Activated T-helper 17 cell treated with anti-CD3 and anti-CD28 coated beads, Interleukin-2, amount 50 U/mL, for 72 hours (primary cell): ENCODE measurements around the gene UNC79. TPM values are rescaled to one million over a fixed set of nuclear protein-coding genes. Genes with fewer than 3 reads are reported as not detected.
"Not testable (repeated sequence)": the region's sequence is repeated elsewhere in the genome, so short reads cannot be mapped to it uniquely, and the experiment has no call there.

Experiments used
- ATAC-seq: fragments of 150-1000 bp; cut with Tn5 transposase; replicated peaks from 2 replicates; pipeline ENCODE4 v1.10.0; 2021; ENCODE audit warnings: mild to moderate bottlenecking, moderate library complexity
- H3K27ac Mint-ChIP-seq: one replicate; pipeline ENCODE4 v1.8.0; 2022; ENCODE audit warnings: mixed read lengths
- H3K27me3 Mint-ChIP-seq: one replicate; pipeline ENCODE4 v1.8.0; 2022; ENCODE audit warnings: mixed read lengths
- H3K36me3 Mint-ChIP-seq: one replicate; pipeline ENCODE4 v1.8.0; 2022; ENCODE audit warnings: low read depth, mild to moderate bottlenecking, mixed read lengths
- H3K4me1 Mint-ChIP-seq: one replicate; pipeline ENCODE4 v1.8.0; 2022; ENCODE audit warnings: mixed read lengths
- H3K4me3 Mint-ChIP-seq: one replicate; pipeline ENCODE4 v1.8.0; 2022; ENCODE audit warnings: mild to moderate bottlenecking, mixed read lengths
- H3K9me3 Mint-ChIP-seq: one replicate; pipeline ENCODE4 v1.8.0; 2022; ENCODE audit warnings: mixed read lengths
- total RNA-seq, 2 donors: library from RNA; stranded (reverse); gene quantifications; one replicate each; pipeline ENCODE4 v1.2.3, GENCODE V29; 2022

UNC79 gene
- total RNA-seq, 2 donors from 2014 or later: 0.05 TPM; not detected in 1

DNA sequence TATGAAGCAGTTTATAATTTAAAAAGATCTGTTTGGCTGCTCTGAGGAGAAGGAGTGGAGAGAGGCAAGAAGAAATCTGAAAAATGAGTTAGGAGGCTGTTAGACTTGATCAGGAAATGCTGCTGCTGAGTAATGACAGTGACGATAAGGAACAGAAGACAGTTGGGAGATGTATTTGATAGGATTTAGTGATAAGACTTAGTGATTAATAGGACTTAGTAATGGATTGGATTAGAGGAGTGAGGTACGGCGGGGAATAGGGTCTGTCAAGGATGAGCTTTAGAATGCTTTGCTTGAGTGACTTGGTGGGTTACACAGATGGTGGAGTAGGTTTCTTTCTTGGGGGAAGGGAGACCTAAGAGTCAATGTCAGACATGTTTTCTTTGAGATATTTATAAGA lies 31.7 kb downstream of the UNC79 start:
- Mint-ChIP-seq H3K36me3 (no peaks in the 10 kb centered on the region), H3K4me3 (no peak overlapping the region), H3K9me3 (no peaks in the 10 kb centered on the region), H3K27ac (no peak overlapping the region), H3K27me3 (peaks cover 20% of the 10 kb centered on the region), H3K4me1 (no peaks in the 10 kb centered on the region)
- no peak for ATAC-seq

DNA sequence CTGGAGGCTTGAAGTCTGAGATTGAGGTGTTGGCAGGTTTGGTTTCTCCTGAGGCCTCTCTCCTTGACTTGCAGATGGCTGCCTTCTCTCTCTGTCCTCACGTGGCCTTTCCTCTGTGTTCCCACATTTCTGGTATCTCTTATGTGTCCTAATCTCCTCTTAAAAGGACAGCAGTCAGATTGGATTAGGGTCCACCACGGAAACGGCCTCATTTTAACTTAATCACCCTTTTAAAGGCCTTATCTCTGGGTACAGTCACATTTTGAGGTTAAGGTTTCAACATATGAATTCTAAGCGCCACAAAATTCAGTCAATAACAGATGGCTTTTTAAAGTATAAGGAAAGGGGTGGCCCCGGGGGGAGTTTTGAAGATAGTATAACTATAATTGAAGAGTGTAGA lies 33.5 kb downstream of the UNC79 start:
- Mint-ChIP-seq H3K4me1 (no peaks in the 10 kb centered on the region), H3K27me3 (peaks cover 15% of the 10 kb centered on the region), H3K36me3 (no peaks in the 10 kb centered on the region), H3K9me3 (no peaks in the 10 kb centered on the region), H3K27ac (no peak overlapping the region), H3K4me3 (no peak overlapping the region)
- no peak for ATAC-seq

DNA sequence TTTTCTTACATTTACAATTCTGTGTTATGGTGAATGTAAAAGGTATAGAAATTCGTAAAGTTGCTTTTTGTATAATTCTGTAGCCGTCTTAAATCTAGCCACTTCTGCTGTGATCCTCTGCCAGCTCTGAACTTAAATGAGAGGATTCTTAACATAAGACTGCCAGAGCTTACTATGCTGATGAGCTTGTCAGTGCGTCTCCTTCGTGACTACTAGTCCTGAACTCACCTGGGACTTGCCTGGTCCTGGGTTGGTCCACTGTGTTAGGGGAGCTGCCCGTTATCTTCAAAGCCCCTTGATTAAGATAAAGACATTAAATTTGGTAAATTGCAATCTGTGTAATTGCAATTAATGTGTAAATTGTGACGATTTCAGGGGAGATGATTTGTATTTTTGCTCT lies 44.7 kb downstream of the UNC79 start:
- H3K27ac Mint-ChIP-seq: no peak overlapping the region
- ATAC-seq: no peak
- H3K9me3 Mint-ChIP-seq: no peaks in the 10 kb centered on the region
- H3K36me3 Mint-ChIP-seq: no peaks in the 10 kb centered on the region
- no peaks in the 10 kb centered on the region for H3K4me1 Mint-ChIP-seq
- H3K4me3 Mint-ChIP-seq: no peak overlapping the region
- peaks cover 28% of the 10 kb centered on the region for H3K27me3 Mint-ChIP-seq

DNA sequence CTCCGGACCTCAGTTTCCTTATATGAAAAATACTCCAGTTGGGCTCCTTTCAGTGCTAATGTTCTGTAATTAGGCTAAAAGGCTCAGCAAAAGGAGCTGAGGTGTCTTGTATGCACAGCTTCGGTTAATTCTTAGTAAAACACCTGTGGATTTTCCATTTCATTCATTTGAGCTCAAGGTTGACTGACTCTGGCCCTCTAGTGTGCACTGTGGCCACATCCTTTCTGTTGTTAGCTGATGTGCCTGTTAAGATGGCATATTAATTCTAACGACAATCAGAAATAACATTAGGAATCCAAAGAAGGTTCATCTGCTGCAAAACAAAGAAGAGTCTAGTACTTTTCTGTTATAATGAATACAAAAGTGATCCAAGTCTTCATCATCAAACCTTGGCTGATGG lies 45.6 kb downstream of the UNC79 start:
- Mint-ChIP-seq H3K27ac (no peak overlapping the region), H3K4me1 (no peaks in the 10 kb centered on the region), H3K9me3 (no peaks in the 10 kb centered on the region), H3K36me3 (no peaks in the 10 kb centered on the region), H3K4me3 (no peak overlapping the region), H3K27me3 (peaks cover 25% of the 10 kb centered on the region)
- no peak for ATAC-seq

DNA sequence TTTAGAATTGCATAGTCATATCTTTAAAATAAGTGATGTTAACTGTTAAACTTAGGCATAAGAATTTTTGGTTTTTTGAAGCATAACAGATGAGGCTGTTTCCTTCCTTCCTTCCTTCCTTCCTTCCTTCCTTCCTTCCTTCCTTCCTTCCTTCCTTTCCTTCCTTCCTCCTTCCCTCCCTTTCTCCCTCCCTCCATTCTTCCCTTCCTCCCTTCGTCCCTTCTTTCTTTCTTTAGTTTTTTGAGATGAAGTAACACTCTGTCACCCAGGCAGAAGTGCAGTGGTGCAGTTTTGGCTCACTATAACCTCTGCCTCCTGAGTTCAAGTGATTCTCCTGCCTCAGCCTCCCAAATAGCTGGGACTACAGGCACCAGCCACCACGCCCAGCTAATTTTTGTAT lies 48.3 kb downstream of the UNC79 start:
- not testable (repeated sequence) for H3K4me1 Mint-ChIP-seq, H3K9me3 Mint-ChIP-seq

DNA sequence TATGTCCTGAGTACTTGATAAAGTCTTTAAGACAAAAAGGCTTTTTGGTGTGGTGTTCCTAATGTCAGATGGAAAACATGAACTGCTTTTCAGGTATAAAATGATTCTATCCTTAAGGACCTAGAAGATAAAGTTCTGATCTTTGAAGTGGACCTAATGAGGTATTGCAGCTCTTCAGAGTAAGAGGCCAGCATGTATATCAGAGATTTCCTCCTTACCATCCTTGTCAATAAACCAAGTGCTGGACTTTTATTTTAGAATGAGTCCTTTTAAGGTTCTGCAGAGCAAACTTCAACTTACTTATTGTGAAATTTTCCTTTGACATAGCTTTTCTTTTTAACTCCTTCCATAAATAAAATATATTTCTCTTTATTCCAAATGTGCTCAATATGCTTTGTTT lies 50.1 kb downstream of the UNC79 start:
- Mint-ChIP-seq H3K4me1 (no peaks in the 10 kb centered on the region), H3K27ac (no peak overlapping the region), H3K4me3 (no peak overlapping the region), H3K36me3 (no peaks in the 10 kb centered on the region), H3K27me3 (peaks cover 19% of the 10 kb centered on the region), H3K9me3 (no peaks in the 10 kb centered on the region)
- ATAC-seq: no peak

More for the DNA sequence above, 48.3 kb downstream of the UNC79 start:
- not testable (repeated sequence) for H3K4me3 Mint-ChIP-seq, H3K27ac Mint-ChIP-seq, H3K36me3 Mint-ChIP-seq, ATAC-seq
- H3K27me3 Mint-ChIP-seq: peaks cover 26% of the 10 kb centered on the region

DNA sequence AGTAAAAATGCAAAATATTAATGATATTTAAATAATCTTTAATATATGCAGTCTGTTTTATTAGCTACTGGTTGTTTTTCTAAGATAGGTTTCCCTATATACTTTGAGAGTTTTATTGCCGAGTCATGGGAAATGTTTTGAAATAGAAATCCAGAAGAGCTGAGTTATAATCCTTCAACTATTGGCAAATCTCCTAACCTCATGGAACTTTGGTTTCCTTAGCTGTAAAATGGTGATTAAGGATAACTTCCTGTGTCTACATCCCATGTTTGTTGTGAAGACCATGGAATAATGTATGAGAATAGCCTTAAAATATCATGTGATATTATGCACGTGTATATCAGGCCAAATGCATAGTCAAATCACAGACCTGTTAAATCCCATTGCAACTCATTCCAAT lies 51.0 kb downstream of the UNC79 start:
- Mint-ChIP-seq H3K4me3 (no peak overlapping the region), H3K27ac (no peak overlapping the region), H3K9me3 (no peaks in the 10 kb centered on the region), H3K4me1 (no peaks in the 10 kb centered on the region), H3K36me3 (no peaks in the 10 kb centered on the region), H3K27me3 (peaks cover 12% of the 10 kb centered on the region)
- no peak for ATAC-seq

DNA sequence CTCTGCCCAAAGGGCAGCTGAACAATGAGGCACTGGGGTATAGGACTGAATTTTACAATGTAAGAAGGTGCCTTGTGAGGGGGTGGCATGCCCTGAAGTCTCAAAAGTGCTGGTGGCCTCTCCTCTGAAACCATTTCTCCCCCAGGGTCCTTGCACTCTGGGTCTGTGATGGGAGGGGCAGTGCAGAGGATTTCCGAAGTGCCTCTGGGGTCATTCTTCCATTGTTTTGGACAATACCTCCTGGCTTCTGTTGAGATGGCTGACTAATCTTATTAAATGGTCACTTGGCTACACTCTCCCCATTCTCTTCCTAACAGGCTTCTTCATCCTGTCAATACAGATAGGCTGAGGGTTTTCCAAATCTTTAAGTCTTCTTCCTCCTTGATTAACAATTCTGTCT lies 59.3 kb downstream of the UNC79 start:
- Mint-ChIP-seq H3K9me3 (peaks cover 7% of the 10 kb centered on the region), H3K27ac (no peak overlapping the region), H3K27me3 (peaks cover 6% of the 10 kb centered on the region), H3K36me3 (no peaks in the 10 kb centered on the region), H3K4me1 (no peaks in the 10 kb centered on the region), H3K4me3 (no peak overlapping the region)
- no peak for ATAC-seq

DNA sequence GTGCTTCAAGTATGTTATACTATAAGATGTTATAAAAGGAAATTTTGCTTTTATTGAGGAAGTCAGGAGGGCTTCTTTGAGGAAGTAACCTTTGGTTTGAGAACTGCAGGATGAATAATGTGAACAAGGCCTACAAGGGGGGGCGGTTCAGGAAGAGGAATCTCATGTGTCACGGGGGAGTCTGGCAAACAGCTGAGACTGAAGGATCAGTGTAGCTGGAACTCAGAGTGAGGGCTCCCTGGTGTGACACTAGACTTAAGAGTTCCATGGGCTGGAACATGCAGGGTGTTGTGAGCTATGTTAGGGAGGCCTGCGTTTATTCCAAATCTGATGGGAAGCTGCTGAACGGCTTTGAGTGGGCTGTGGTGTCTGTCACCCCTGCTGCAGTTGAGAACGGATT lies 62.3 kb downstream of the UNC79 start:
- Mint-ChIP-seq H3K4me1 (no peaks in the 10 kb centered on the region), H3K27ac (no peak overlapping the region), H3K4me3 (no peak overlapping the region), H3K27me3 (peaks cover 6% of the 10 kb centered on the region), H3K36me3 (no peaks in the 10 kb centered on the region), H3K9me3 (peaks cover 7% of the 10 kb centered on the region)
- no peak for ATAC-seq

DNA sequence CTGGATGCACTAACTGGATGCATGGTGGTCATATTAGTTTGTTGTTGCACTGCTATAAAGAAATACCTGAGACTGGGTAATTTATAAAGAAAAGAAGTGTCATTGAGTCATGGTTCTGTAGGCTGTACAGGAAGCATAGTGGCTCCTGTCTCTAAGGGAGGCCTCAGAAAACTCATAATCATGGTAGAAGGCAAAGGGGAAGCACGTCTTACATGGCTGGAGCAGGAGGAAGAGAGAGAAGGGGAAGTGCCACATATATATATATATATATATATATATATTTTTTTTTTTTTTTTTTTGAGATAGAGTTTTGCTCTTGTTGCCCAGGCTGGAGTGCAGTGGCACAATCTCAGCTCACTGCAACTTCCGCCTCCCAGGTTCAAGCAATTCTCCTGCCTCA lies 62.9 kb downstream of the UNC79 start:
- H3K4me1 Mint-ChIP-seq, ATAC-seq, H3K9me3 Mint-ChIP-seq: not testable (repeated sequence)

DNA sequence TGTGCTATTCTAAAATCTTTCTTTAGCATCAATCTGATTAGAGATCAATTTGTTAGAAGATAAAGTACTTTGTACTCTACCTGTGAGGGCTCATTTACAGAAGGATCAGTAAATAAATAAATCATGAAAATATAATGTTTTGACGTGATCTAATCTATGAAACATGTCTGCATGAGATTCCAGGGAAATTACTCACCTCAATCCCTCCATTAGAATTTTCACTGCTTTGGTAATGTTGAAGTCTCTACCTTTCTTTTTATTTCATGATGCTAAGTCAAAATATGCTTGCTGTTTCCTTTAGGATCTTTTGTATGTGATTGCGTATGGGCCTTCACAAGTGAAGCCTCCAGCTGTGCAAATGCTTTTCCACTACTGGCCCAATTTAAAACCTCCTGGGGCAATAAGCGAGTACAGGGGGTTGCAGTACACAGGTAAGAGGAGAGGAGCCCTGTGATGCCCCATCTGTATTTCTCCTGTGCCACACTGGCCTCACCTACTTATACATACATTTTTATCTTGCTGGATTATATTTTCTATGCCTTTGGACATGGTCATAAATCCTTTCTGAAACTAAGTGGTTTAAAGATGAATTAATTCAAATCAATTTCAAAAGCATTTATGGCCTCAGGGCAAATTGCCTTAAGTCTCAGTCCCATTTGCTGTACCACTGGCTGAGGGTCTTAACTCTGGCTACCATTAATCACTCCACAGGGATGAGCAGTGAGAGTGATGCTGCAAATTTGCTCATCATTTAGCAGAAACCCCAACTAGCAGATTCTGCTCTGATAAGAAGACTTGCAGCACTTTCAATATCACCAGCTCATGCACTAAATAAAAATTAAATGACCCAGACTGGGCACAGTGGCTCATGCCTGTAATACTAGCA lies 66.4 kb downstream of the UNC79 start:
- Mint-ChIP-seq H3K27me3 (no peaks in the 10 kb centered on the region), H3K4me3 (no peak overlapping the region), H3K27ac (no peak overlapping the region), H3K4me1 (no peaks in the 10 kb centered on the region), H3K9me3 (no peaks in the 10 kb centered on the region), H3K36me3 (no peaks in the 10 kb centered on the region)
- no peak for ATAC-seq

More for the DNA sequence above, 62.9 kb downstream of the UNC79 start:
- H3K36me3 Mint-ChIP-seq, H3K27me3 Mint-ChIP-seq, H3K27ac Mint-ChIP-seq, H3K4me3 Mint-ChIP-seq: not testable (repeated sequence)

DNA sequence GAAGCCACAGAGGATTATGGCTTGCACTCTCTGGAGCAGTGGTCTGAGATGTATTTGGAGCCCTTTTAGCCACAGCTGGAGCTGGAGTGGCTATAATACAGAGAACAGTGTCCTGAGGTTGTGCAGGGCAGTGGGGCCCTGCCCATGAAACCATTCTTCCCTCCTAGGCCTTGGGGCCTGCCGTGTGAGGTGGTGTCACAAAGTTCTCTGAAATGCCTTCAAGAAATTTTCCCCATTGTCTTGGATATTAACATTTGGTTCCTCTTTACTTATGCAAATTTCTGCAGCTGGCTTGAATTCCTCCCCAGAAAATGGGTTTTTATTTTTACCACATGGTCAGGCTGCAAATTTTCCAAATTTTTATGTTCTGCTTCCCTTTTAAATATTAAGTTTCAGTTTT lies 79.3 kb downstream of the UNC79 start:
- Mint-ChIP-seq H3K9me3 (no peaks in the 10 kb centered on the region), H3K27ac (no peak overlapping the region), H3K36me3 (no peaks in the 10 kb centered on the region), H3K27me3 (peaks cover 23% of the 10 kb centered on the region), H3K4me3 (no peak overlapping the region), H3K4me1 (no peaks in the 10 kb centered on the region)
- no peak for ATAC-seq

DNA sequence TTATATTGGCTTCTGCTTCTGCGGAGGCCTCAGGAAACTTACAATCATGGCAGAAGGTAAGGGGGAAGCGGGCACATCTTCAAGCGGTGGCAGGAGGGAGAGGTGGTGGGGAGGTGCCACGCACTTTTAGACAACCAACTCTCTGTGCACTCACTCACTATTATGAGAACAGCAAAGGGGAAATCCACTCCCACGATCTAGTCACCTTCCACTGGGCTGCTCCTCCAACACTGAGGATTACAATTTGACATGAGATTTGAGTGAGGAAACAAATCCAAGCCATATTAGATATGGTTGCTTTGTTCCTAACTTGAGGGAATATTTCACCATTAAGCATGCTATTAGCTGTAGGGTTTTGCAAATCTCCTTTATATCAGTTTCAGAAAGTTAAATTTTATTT lies 80.3 kb downstream of the UNC79 start:
- H3K9me3 Mint-ChIP-seq: no peaks in the 10 kb centered on the region
- peaks cover 21% of the 10 kb centered on the region for H3K27me3 Mint-ChIP-seq
- no peak for ATAC-seq
- no peaks in the 10 kb centered on the region for H3K36me3 Mint-ChIP-seq
- no peak overlapping the region for H3K27ac Mint-ChIP-seq
- no peak overlapping the region for H3K4me3 Mint-ChIP-seq
- H3K4me1 Mint-ChIP-seq: no peaks in the 10 kb centered on the region

DNA sequence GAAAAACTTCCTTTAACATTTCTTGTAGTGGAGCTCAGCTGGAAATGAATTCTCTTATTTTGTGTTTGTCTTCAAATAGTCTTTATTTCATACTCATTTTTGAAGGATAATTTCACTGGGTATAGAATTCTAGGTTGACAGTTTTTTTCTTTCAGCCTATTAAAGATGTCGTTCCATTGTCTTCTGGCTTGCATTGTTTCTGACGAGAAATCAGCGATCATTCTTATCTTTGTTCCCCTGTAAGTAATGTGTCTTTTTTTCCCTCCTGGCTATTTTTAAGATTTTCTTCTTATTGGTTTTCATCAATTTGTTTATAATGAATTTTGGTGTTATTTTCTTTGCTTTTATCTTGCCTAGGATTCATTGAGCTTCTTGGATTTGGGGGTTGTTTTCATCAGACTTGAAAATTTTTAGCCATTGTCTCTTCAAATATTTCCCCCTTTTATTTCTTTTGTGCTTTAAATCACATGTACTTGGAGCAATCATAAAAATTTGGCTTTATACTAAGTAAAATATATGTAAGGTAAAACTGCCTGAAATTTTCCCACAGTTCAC lies 89.4 kb downstream of the UNC79 start:
- H3K27ac Mint-ChIP-seq: no peak overlapping the region
- H3K4me3 Mint-ChIP-seq: no peak overlapping the region
- no peaks in the 10 kb centered on the region for H3K4me1 Mint-ChIP-seq
- H3K36me3 Mint-ChIP-seq: no peaks in the 10 kb centered on the region
- no peak for ATAC-seq
- peaks cover 13% of the 10 kb centered on the region for H3K9me3 Mint-ChIP-seq
- H3K27me3 Mint-ChIP-seq: peaks cover 5% of the 10 kb centered on the region

DNA sequence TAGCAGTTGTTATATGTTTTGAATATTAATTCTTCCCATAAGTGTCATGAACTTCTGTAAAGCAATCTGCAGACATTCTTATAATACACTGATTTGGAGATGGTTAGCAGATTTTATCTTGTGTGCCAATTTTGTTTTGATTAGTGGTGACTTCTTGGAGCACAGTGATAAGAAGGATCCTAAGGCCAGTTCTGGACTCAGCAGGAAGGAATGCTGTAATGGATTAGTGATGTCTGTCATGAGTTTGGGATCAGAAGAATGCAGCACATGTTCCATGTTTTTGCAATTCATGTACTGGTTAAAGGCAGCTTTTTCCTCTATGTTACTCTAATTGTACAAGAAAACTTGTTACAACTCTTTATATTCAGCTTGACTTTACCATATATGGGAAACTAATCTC lies 91.5 kb downstream of the UNC79 start:
- Mint-ChIP-seq H3K4me1 (no peaks in the 10 kb centered on the region), H3K27ac (no peak overlapping the region), H3K9me3 (peaks cover 13% of the 10 kb centered on the region), H3K36me3 (no peaks in the 10 kb centered on the region), H3K27me3 (peaks cover 7% of the 10 kb centered on the region), H3K4me3 (no peak overlapping the region)
- no peak for ATAC-seq
